Dermis microvascular lymphatic vessel endothelial cell (primary cell): ENCODE measurements around the gene GATA6. TPM values are rescaled to one million over a fixed set of nuclear protein-coding genes. Genes with fewer than 3 reads are reported as not detected.

Experiments used
- DNase-seq, 2 donors: peaks; one replicate each; pipeline versions ENCODE4 v3.0.0 to v3.0.0-alpha.2; 2010; ENCODE audit warnings: low read depth in 2 of 2
- total RNA-seq: library from RNA; depleted of rRNA; stranded (reverse); fragments of >200 nt; gene quantifications from 2 replicates; pipeline ENCODE4 v1.2.1, GENCODE V29; 2014

GATA6 gene
- total RNA-seq, 1 donor from 2014 or later: 0.13 TPM

DNA sequence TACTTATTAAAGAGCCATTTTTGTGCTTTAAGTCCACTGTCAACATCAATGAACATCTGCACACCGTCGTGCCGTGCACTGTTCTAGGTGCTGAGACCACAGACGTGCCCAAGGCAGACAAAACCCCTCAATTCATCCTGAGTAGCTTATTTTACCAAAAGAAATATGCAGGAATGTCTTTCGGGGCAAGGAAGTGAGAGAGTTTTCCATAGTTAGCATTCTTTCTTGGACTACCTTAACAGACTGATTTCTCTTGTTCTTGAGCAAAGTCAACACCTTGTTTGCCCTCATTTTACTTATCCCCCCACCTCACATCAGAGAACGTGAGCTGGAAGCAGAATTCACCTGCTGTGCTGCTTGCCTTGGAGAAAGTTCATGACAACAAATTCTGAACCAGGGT is 69.3 kb downstream of the GATA6 start:
- no peak for DNase-seq

GRCh38 chr18:22241921-22242361 is 72.6 kb downstream of the GATA6 start:
- DNase-seq: no peak

DNA sequence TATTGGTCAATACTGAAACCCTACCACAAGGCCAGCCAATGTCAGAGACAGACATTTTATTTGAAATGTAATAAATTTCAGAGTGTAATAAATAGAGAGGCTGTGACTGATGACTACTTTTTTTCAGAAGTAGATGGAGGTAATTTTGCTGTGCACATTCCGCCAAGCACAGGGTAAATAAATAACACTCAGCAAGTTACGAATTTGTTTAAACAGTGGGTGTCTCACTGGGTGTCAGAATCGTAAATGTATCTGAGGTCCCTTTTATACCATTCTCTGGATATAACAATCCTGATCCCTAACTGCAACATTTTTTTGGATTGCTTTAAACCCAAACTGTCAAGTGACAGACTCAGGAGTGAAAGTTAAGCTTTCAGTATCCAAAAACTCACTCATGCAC is 74.1 kb downstream of the GATA6 start:
- DNase-seq: no peak

DNA sequence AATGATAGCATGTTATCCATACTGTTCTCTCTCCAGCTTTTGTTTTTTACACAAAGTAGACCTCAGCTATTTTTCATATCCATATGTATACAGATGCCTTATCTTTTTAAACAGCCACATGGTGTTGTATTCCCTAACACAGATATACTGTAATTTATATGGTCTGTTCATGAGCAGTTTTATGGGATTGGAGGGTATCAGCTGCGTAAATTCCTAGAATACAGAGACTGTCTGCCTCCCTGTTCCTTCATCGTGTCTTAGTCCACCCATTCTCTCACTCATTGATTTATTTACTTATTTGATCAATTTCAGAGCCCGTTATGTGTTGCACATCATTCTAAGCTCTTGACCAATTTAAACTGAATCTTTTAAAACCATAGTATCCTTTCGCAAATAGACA is 80.6 kb downstream of the GATA6 start:
- no peak for DNase-seq

GRCh38 chr18:22250591-22250996 is 81.2 kb downstream of the GATA6 start:
- peak in 1 of 2 donors; percentile 41 for DNase-seq

Other genes starting within 250 kb of the GATA6 start
- gene CTAGE1, start 248.3 kb downstream of the GATA6 start, total RNA-seq: not detected in 2 replicates